ENCODE results near the gene AP1B1.

The AP1B1 gene

GRCh38 chr22:29334696-29335344 lies 53.5 kb downstream of the AP1B1 start:
- no peak overlapping the region for H3K9ac ChIP-seq (ENCODE audit: low read length)
- H3K4me1 ChIP-seq (ENCODE audit: low read length), result no peaks in the 10 kb centered on the region
- H3K4me2 ChIP-seq (ENCODE audit: low read length), result no peak overlapping the region
- no peaks in the 10 kb centered on the region for H3K27me3 ChIP-seq (ENCODE audit: low read depth, low read length)
- no peak overlapping the region for H3K4me3 ChIP-seq (ENCODE audit: low read length)
- H4K20me1 ChIP-seq (ENCODE audit: insufficient read depth, low read length), result no peaks in the 10 kb centered on the region
- no peak overlapping the region for H3K27ac ChIP-seq (ENCODE audit: low read length)
- H3K9me3 ChIP-seq (ENCODE audit: insufficient read depth, low read length), result no peaks in the 10 kb centered on the region
- H3K36me3 ChIP-seq (replicated peaks; ENCODE audit: low read depth, low read length), result peaks cover 60% of the 10 kb centered on the region
- H2AFZ ChIP-seq (ENCODE audit: low read depth, low read length), result no peak overlapping the region
- no peaks in the 10 kb centered on the region for H3K79me2 ChIP-seq (ENCODE audit: low read length)
- no peak for TF ChIP-seq EZH2phosphoT487 (IDR thresholded peaks at IDR 0.05; ENCODE audit: low read depth)
- TF ChIP-seq CTCF (IDR thresholded peaks at IDR 0.05; ENCODE audit: low read depth, low read length), result no peak

- Histone ChIP-seq H3K4me2 (ENCODE audit: low read length) (no peak overlapping the region), H3K36me3 (replicated peaks; ENCODE audit: low read depth, low read length) (peaks cover 65% of the 10 kb centered on the region)
- TF ChIP-seq EZH2phosphoT487 (IDR thresholded peaks at IDR 0.05; ENCODE audit: low read depth) (no peak), CTCF (IDR thresholded peaks at IDR 0.05; ENCODE audit: low read depth, low read length) (no peak)
Observed at GRCh38 chr22:29334148-29334547, 54.2 kb downstream of the AP1B1 start.

GRCh38 chr22:29332886-29333496 lies 55.4 kb downstream of the AP1B1 start:
- Histone ChIP-seq H3K9ac (ENCODE audit: low read length) (no peak overlapping the region), H3K9me3 (ENCODE audit: insufficient read depth, low read length) (no peaks in the 10 kb centered on the region), H3K4me2 (ENCODE audit: low read length) (no peak overlapping the region), H3K36me3 (replicated peaks; ENCODE audit: low read depth, low read length) (peaks cover 64% of the 10 kb centered on the region), H3K4me3 (ENCODE audit: low read length) (no peak overlapping the region), H2AFZ (ENCODE audit: low read depth, low read length) (no peak overlapping the region), H3K4me1 (ENCODE audit: low read length) (no peaks in the 10 kb centered on the region), H4K20me1 (ENCODE audit: insufficient read depth, low read length) (no peaks in the 10 kb centered on the region), H3K79me2 (ENCODE audit: low read length) (no peaks in the 10 kb centered on the region), H3K27ac (ENCODE audit: low read length) (no peak overlapping the region), H3K27me3 (ENCODE audit: low read depth, low read length) (no peaks in the 10 kb centered on the region)
- no peak for TF ChIP-seq CTCF (IDR thresholded peaks at IDR 0.05; ENCODE audit: low read depth, low read length)
- TF ChIP-seq EZH2phosphoT487 (IDR thresholded peaks at IDR 0.05; ENCODE audit: low read depth), result no peak

More at GRCh38 chr22:29334148-29334547, 54.2 kb downstream of the AP1B1 start:
- no peak overlapping the region for H3K27ac ChIP-seq (ENCODE audit: low read length)
- H3K27me3 ChIP-seq (ENCODE audit: low read depth, low read length), result no peaks in the 10 kb centered on the region
- no peak overlapping the region for H2AFZ ChIP-seq (ENCODE audit: low read depth, low read length)
- H3K9ac ChIP-seq (ENCODE audit: low read length), result no peak overlapping the region
- no peaks in the 10 kb centered on the region for H3K4me1 ChIP-seq (ENCODE audit: low read length)
- no peaks in the 10 kb centered on the region for H4K20me1 ChIP-seq (ENCODE audit: insufficient read depth, low read length)
- H3K9me3 ChIP-seq (ENCODE audit: insufficient read depth, low read length), result no peaks in the 10 kb centered on the region
- H3K4me3 ChIP-seq (ENCODE audit: low read length), result no peak overlapping the region
- no peaks in the 10 kb centered on the region for H3K79me2 ChIP-seq (ENCODE audit: low read length)

DNA sequence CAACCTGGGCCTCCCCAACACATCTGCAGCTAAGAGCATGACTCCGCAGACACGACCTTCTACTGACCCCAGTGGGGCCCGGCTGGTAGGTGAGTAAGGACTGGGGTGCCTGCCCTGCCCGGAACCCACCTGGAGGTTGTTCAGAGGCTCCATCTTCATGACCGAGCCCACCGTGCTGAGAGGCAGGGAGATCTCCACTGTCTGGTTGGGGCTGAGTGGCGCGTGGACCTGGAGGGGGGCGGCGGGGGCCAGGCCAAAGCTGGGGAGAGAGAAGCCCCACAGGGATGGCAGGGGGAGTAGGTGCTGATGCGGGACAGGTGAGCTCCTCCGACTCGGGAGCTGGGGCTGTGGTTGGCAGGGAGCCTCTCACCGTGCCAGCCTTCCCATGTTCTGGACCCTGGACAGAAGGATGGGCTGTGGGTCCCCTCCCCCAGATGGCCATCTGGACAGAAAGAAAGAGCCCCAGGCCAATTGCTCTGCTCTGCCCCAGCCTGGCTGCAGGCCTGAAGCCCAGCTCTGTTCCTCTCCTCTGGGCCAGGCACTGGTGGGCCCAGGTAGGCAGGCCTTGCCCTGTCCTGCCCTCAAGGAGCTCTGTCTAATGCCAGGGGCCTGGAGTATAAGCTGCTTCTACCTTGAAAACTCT lies 56.6 kb downstream of the AP1B1 start:
- Histone ChIP-seq H3K4me2 (ENCODE audit: low read length) (no peak overlapping the region), H3K4me1 (ENCODE audit: low read length) (no peaks in the 10 kb centered on the region), H4K20me1 (ENCODE audit: insufficient read depth, low read length) (no peaks in the 10 kb centered on the region), H3K27ac (ENCODE audit: low read length) (no peak overlapping the region), H3K9me3 (ENCODE audit: insufficient read depth, low read length) (no peaks in the 10 kb centered on the region), H3K36me3 (replicated peaks; ENCODE audit: low read depth, low read length) (peaks cover 63% of the 10 kb centered on the region), H2AFZ (ENCODE audit: low read depth, low read length) (no peak overlapping the region), H3K79me2 (ENCODE audit: low read length) (no peaks in the 10 kb centered on the region), H3K27me3 (ENCODE audit: low read depth, low read length) (no peaks in the 10 kb centered on the region), H3K9ac (ENCODE audit: low read length) (no peak overlapping the region), H3K4me3 (ENCODE audit: low read length) (no peak overlapping the region)
- TF ChIP-seq EZH2phosphoT487 (IDR thresholded peaks at IDR 0.05; ENCODE audit: low read depth), result no peak
- no peak for TF ChIP-seq CTCF (IDR thresholded peaks at IDR 0.05; ENCODE audit: low read depth, low read length)

Data from OCI-LY3 (cell line).